HEK293 (cell line): Measurements from ENCODE around the gene FUCA2.

Source experiments
- GFI1B ChIP-seq: fragments of 450-650 bp; formaldehyde crosslinking; IDR thresholded peaks from 2 replicates; pipeline ENCODE4 v1.5.1; 2016; ENCODE audit warnings: missing biosample characterization, missing genetic modification characterization
- HOXC10 ChIP-seq: sonication (generic); formaldehyde crosslinking; IDR thresholded peaks from 2 replicates; pipeline ENCODE4 v1.8.1; 2023; ENCODE audit warnings: mild to moderate bottlenecking, missing genetic modification reagents
- IKZF3 ChIP-seq: fragments of 450-650 bp; IDR thresholded peaks from 2 replicates; pipeline ENCODE4 v1.5.0; 2018; ENCODE audit warnings: missing biosample characterization, mild to moderate bottlenecking, missing genetic modification characterization, moderate library complexity
- KLF10 ChIP-seq: fragments of 450-650 bp; IDR thresholded peaks from 2 replicates; pipeline ENCODE4 v1.5.1; 2018; ENCODE audit warnings: missing biosample characterization, mild to moderate bottlenecking, missing genetic modification characterization
- REPIN1 ChIP-seq: fragments of 450-650 bp; formaldehyde crosslinking; IDR thresholded peaks from 2 replicates; pipeline ENCODE4 v1.5.1; 2017; ENCODE audit warnings: missing biosample characterization, missing genetic modification characterization, low read depth
- SETDB1 ChIP-seq: IDR thresholded peaks from one replicate; pipeline ENCODE4 v1.6.1; 2017; ENCODE audit warnings: mild to moderate bottlenecking, low read length, moderate library complexity, mixed read lengths; ENCODE audit not compliant: insufficient read length
- TRIM28 ChIP-seq: IDR thresholded peaks from 2 replicates; pipeline ENCODE4 v1.6.1; 2011; ENCODE audit warnings: low read length, control low read depth, borderline replicate concordance
- ZBTB17 ChIP-seq: fragments of 450-650 bp; formaldehyde crosslinking; IDR thresholded peaks from 2 replicates; pipeline ENCODE4 v1.5.1; 2016; ENCODE audit warnings: missing biosample characterization, missing genetic modification characterization
- ZFP37 ChIP-seq: fragments of 450-650 bp; formaldehyde crosslinking; IDR thresholded peaks from 2 replicates; pipeline ENCODE4 v1.5.1; 2016; ENCODE audit warnings: missing biosample characterization, missing genetic modification characterization
- ZNF10 ChIP-seq: fragments of 450-650 bp; formaldehyde crosslinking; IDR thresholded peaks from 2 replicates; pipeline ENCODE4 v1.5.1; 2017; ENCODE audit warnings: missing biosample characterization, missing genetic modification characterization
- ZNF138 ChIP-seq: fragments of 450-650 bp; formaldehyde crosslinking; IDR thresholded peaks from 2 replicates; pipeline ENCODE4 v1.5.1; 2016; ENCODE audit warnings: missing biosample characterization, missing genetic modification characterization, borderline replicate concordance
- ZNF174 ChIP-seq: fragments of 450-650 bp; formaldehyde crosslinking; IDR thresholded peaks from 2 replicates; pipeline ENCODE4 v1.5.0; 2017; ENCODE audit warnings: missing biosample characterization, mild to moderate bottlenecking, missing genetic modification characterization
- ZNF211 ChIP-seq: fragments of 450-650 bp; formaldehyde crosslinking; IDR thresholded peaks from 2 replicates; pipeline ENCODE4 v1.5.1; 2016; ENCODE audit warnings: low read depth, missing biosample characterization, missing genetic modification characterization
- ZNF341 ChIP-seq: fragments of 450-650 bp; formaldehyde crosslinking; IDR thresholded peaks from 2 replicates; pipeline ENCODE4; 2016; ENCODE audit warnings: low read depth, missing biosample characterization, missing genetic modification characterization
- ZNF530 ChIP-seq: fragments of 450-650 bp; formaldehyde crosslinking; IDR thresholded peaks from 2 replicates; pipeline ENCODE4 v1.5.1; 2016; ENCODE audit warnings: low read depth, missing biosample characterization, missing genetic modification characterization
- ZNF560 ChIP-seq: fragments of 450-650 bp; formaldehyde crosslinking; IDR thresholded peaks from 2 replicates; pipeline ENCODE4 v1.5.1; 2017; ENCODE audit warnings: missing biosample characterization, missing genetic modification characterization, borderline replicate concordance
- ZNF654 ChIP-seq: fragments of 450-650 bp; formaldehyde crosslinking; IDR thresholded peaks from 2 replicates; pipeline ENCODE4 v1.5.1; 2016; ENCODE audit warnings: low read depth, missing biosample characterization, missing genetic modification characterization
- ZSCAN30 ChIP-seq: fragments of 450-650 bp; IDR thresholded peaks from 2 replicates; pipeline ENCODE4 v1.5.1; 2018; ENCODE audit warnings: missing biosample characterization, mild to moderate bottlenecking, missing genetic modification characterization, moderate library complexity
- TF ChIP-seq, protein P1 (sequence below): fragments of 450-650 bp; formaldehyde crosslinking; conservative IDR thresholded peaks from 2 replicates; pipeline ENCODE4 v1.5.1; 2016; ENCODE audit warnings: low read depth, missing biosample characterization, missing genetic modification characterization
- TF ChIP-seq, protein P2 (sequence below): fragments of 450-650 bp; formaldehyde crosslinking; IDR thresholded peaks from 2 replicates; pipeline ENCODE4 v1.5.1; 2016; ENCODE audit warnings: missing biosample characterization, missing genetic modification characterization
- TF ChIP-seq, protein P3 (sequence below): fragments of 450-650 bp; formaldehyde crosslinking; IDR thresholded peaks from 2 replicates; pipeline ENCODE4 v1.5.1; 2017; ENCODE audit warnings: missing biosample characterization, missing genetic modification characterization
- TF ChIP-seq, protein P4 (sequence below): fragments of 450-650 bp; formaldehyde crosslinking; IDR thresholded peaks from 2 replicates; pipeline ENCODE4 v1.5.1; 2016; ENCODE audit warnings: missing biosample characterization, missing genetic modification characterization
- TF ChIP-seq, protein P5 (sequence below): fragments of 450-650 bp; formaldehyde crosslinking; IDR thresholded peaks from 2 replicates; pipeline ENCODE4 v1.5.1; 2016; ENCODE audit warnings: missing biosample characterization, missing genetic modification characterization
- TF ChIP-seq, protein P6 (sequence below): fragments of 450-650 bp; IDR thresholded peaks from 2 replicates; pipeline ENCODE4 v1.5.1; 2018; ENCODE audit warnings: missing biosample characterization, mild to moderate bottlenecking, missing genetic modification characterization
- TF ChIP-seq, protein P7 (sequence below): fragments of 450-650 bp; formaldehyde crosslinking; IDR thresholded peaks from 2 replicates; pipeline ENCODE4 v1.5.1; 2017; ENCODE audit warnings: missing biosample characterization, missing genetic modification characterization

Gene FUCA2

DNA sequence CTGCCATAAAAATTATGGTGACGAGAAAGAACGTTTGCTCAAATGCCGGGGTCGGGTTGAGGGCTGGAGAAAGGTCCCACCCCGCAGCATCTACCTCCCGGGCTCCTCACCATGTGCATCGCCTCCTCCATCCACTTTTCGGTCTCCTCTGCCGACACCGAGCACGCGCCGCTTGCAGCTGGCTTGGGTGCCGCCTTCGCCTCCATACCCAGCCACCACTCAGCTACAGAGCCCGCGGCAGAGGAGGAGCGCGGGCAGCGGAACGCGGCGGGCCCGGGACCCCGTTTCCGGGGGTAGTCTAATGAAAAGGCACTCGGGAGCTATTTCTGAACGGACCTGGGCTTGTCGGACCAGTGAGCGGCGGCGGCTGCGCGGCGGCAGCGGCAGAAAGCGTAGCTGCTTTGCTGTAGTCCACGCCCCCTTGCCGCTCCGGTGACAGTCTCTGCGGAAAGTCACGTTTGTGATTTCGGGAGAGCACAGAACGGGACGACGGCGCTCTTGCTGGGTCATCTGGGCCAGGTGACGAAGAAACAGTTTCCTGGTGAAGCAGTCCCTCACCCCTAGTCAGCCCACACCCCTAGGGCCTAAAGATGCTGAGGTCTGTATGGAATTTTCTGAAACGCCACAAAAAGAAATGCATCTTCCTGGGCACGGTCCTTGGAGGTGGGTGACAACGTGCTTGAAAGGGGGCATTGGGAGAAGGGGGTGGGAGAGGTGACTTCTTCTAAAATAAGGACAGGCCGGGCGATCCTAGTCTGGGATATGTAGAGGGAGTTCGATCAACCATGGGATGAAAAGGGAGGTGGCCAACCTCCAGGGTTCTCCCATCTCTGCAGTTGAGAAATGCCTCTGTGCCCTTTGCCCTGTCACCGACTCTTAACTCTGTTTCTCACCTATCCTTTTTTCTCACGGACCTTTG lies 60.8 kb downstream of the FUCA2 start, which contains the start of the genes ADAT2 and PEX3 (continued):
- TF ChIP-seq, protein P1, sequence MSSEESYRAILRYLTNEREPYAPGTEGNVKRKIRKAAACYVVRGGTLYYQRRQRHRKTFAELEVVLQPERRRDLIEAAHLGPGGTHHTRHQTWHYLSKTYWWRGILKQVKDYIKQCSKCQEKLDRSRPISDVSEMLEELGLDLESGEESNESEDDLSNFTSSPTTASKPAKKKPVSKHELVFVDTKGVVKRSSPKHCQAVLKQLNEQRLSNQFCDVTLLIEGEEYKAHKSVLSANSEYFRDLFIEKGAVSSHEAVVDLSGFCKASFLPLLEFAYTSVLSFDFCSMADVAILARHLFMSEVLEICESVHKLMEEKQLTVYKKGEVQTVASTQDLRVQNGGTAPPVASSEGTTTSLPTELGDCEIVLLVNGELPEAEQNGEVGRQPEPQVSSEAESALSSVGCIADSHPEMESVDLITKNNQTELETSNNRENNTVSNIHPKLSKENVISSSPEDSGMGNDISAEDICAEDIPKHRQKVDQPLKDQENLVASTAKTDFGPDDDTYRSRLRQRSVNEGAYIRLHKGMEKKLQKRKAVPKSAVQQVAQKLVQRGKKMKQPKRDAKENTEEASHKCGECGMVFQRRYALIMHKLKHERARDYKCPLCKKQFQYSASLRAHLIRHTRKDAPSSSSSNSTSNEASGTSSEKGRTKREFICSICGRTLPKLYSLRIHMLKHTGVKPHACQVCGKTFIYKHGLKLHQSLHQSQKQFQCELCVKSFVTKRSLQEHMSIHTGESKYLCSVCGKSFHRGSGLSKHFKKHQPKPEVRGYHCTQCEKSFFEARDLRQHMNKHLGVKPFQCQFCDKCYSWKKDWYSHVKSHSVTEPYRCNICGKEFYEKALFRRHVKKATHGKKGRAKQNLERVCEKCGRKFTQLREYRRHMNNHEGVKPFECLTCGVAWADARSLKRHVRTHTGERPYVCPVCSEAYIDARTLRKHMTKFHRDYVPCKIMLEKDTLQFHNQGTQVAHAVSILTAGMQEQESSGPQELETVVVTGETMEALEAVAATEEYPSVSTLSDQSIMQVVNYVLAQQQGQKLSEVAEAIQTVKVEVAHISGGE: peak; percentile 100
- TF ChIP-seq IKZF3 (tag by site-specific recombination) (peak; percentile 75), REPIN1 (tag by site-specific recombination) (peak; percentile 94), ZNF211 (no peak), ZNF654 (tag by site-specific recombination) (no peak; the same call in 1 of the 2 replicates), KLF10 (peak; percentile 86), ZSCAN30 (tag by site-specific recombination) (peak; percentile 99), ZNF341 (tag by site-specific recombination) (peak; percentile 64), GFI1B (tag by site-specific recombination) (peak; percentile 46; the same call in 1 of the 2 replicates), ZNF10 (peak; percentile 74; the same call in 1 of the 2 replicates), ZFP37 (tag by site-specific recombination) (peak; percentile 97), ZNF174 (tag by site-specific recombination) (no peak), ZBTB17 (peak; percentile 99), ZNF560 (tag by site-specific recombination) (0 out of 2 replicates have a peak, but pooled peaks have one; percentile 26), SETDB1 (peak; percentile 32), TRIM28 (peak; percentile 87; the same call in 1 of the 2 replicates), ZNF530 (no peak), ZNF138 (no peak), HOXC10 (CRISPR knock-in tag) (0 out of 2 replicates have a peak, but pooled peaks have one; percentile 56)
- TF ChIP-seq, protein P2, sequence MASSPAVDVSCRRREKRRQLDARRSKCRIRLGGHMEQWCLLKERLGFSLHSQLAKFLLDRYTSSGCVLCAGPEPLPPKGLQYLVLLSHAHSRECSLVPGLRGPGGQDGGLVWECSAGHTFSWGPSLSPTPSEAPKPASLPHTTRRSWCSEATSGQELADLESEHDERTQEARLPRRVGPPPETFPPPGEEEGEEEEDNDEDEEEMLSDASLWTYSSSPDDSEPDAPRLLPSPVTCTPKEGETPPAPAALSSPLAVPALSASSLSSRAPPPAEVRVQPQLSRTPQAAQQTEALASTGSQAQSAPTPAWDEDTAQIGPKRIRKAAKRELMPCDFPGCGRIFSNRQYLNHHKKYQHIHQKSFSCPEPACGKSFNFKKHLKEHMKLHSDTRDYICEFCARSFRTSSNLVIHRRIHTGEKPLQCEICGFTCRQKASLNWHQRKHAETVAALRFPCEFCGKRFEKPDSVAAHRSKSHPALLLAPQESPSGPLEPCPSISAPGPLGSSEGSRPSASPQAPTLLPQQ (tag by site-specific recombination): peak; percentile 95
- TF ChIP-seq, protein P3, sequence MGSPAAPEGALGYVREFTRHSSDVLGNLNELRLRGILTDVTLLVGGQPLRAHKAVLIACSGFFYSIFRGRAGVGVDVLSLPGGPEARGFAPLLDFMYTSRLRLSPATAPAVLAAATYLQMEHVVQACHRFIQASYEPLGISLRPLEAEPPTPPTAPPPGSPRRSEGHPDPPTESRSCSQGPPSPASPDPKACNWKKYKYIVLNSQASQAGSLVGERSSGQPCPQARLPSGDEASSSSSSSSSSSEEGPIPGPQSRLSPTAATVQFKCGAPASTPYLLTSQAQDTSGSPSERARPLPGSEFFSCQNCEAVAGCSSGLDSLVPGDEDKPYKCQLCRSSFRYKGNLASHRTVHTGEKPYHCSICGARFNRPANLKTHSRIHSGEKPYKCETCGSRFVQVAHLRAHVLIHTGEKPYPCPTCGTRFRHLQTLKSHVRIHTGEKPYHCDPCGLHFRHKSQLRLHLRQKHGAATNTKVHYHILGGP (tag by site-specific recombination): no peak
- TF ChIP-seq, protein P4, sequence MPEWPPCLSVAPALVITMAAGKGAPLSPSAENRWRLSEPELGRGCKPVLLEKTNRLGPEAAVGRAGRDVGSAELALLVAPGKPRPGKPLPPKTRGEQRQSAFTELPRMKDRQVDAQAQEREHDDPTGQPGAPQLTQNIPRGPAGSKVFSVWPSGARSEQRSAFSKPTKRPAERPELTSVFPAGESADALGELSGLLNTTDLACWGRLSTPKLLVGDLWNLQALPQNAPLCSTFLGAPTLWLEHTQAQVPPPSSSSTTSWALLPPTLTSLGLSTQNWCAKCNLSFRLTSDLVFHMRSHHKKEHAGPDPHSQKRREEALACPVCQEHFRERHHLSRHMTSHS (tag by site-specific recombination): peak; percentile 38; the same call in 1 of the 2 replicates
- TF ChIP-seq, protein P5, sequence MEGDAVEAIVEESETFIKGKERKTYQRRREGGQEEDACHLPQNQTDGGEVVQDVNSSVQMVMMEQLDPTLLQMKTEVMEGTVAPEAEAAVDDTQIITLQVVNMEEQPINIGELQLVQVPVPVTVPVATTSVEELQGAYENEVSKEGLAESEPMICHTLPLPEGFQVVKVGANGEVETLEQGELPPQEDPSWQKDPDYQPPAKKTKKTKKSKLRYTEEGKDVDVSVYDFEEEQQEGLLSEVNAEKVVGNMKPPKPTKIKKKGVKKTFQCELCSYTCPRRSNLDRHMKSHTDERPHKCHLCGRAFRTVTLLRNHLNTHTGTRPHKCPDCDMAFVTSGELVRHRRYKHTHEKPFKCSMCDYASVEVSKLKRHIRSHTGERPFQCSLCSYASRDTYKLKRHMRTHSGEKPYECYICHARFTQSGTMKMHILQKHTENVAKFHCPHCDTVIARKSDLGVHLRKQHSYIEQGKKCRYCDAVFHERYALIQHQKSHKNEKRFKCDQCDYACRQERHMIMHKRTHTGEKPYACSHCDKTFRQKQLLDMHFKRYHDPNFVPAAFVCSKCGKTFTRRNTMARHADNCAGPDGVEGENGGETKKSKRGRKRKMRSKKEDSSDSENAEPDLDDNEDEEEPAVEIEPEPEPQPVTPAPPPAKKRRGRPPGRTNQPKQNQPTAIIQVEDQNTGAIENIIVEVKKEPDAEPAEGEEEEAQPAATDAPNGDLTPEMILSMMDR: peak; percentile 27; the same call in 1 of the 2 replicates
- TF ChIP-seq, protein P6, sequence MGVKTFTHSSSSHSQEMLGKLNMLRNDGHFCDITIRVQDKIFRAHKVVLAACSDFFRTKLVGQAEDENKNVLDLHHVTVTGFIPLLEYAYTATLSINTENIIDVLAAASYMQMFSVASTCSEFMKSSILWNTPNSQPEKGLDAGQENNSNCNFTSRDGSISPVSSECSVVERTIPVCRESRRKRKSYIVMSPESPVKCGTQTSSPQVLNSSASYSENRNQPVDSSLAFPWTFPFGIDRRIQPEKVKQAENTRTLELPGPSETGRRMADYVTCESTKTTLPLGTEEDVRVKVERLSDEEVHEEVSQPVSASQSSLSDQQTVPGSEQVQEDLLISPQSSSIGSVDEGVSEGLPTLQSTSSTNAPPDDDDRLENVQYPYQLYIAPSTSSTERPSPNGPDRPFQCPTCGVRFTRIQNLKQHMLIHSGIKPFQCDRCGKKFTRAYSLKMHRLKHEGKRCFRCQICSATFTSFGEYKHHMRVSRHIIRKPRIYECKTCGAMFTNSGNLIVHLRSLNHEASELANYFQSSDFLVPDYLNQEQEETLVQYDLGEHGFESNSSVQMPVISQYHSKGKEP (tag by site-specific recombination): peak; percentile 88
- TF ChIP-seq, protein P7, sequence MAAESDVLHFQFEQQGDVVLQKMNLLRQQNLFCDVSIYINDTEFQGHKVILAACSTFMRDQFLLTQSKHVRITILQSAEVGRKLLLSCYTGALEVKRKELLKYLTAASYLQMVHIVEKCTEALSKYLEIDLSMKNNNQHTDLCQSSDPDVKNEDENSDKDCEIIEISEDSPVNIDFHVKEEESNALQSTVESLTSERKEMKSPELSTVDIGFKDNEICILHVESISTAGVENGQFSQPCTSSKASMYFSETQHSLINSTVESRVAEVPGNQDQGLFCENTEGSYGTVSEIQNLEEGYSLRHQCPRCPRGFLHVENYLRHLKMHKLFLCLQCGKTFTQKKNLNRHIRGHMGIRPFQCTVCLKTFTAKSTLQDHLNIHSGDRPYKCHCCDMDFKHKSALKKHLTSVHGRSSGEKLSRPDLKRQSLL (tag by site-specific recombination): peak; percentile 88; the same call in 1 of the 2 replicates
